IMR-90 (cell line): Measurements from ENCODE around the gene MAML1. TPM values are rescaled to one million over a fixed set of nuclear protein-coding genes. Genes with fewer than 3 reads are reported as not detected.
A peak's percentile ranks its signal among the peaks of the same experiment; 100 is the strongest.

Experiments
- ATAC-seq: fragments of 200-7000 bp; cut with Tn5 transposase; 2 replicates; pipeline ENCODE4 v1.9.1; 2020; ENCODE audit warnings: low read depth, mild to moderate bottlenecking, moderate library complexity
- BruUV-seq: library from RNA; stranded (reverse); fragments of 400-500 nt; replicated peaks from 2 replicates; lab custom pipeline; 2021; lab: Mats Ljungman, UMichigan
- CTCF ChIA-PET: fragments of 300-600 bp; formaldehyde crosslinking; extraction: SDS; loops from one replicate; lab custom pipeline; 2021; ENCODE audit warnings: antibody characterized with exemption; lab: Yijun Ruan, JAX
- POLR2A ChIA-PET: fragments of 300-600 bp; sonication (Branson Sonifier 250); formaldehyde crosslinking; loops from one replicate; lab custom pipeline; 2022; ENCODE audit warnings: antibody characterized with exemption; ENCODE audit not compliant: unreplicated experiment; lab: Charles Lee
- DNase-seq: peaks from one replicate; pipeline ENCODE4 v3.0.0; 2013
- H2AFZ ChIP-seq: replicated peaks from 2 replicates; pipeline ENCODE3; 2013; ENCODE audit warnings: low read length, mild to moderate bottlenecking; ENCODE audit not compliant: poor library complexity
- H2AK5ac ChIP-seq: 2 replicates; pipeline ENCODE4 v1.6.1; 2013; ENCODE audit warnings: low read depth, low read length, inconsistent platforms
- H2AK9ac ChIP-seq: replicated peaks from 2 replicates; pipeline ENCODE3; 2013; ENCODE audit warnings: mild to moderate bottlenecking, low read depth, low read length, moderate library complexity; ENCODE audit not compliant: poor library complexity
- H2BK120ac ChIP-seq: 2 replicates; pipeline ENCODE4 v1.6.1; 2013; ENCODE audit warnings: low read depth, low read length, inconsistent platforms
- H2BK15ac ChIP-seq: 3 replicates; pipeline ENCODE4 v1.6.1; 2013; ENCODE audit warnings: low read depth, low read length, inconsistent platforms
- H2BK20ac ChIP-seq: 2 replicates; pipeline ENCODE4 v1.6.1; 2013; ENCODE audit warnings: low read depth, mild to moderate bottlenecking, inconsistent platforms, low read length, moderate library complexity
- H2BK5ac ChIP-seq: 2 replicates; pipeline ENCODE4 v1.6.1; 2013; ENCODE audit warnings: mild to moderate bottlenecking, low read depth, low read length, inconsistent platforms; ENCODE audit not compliant: poor library complexity, severe bottlenecking
- H3K14ac ChIP-seq: replicated peaks from 2 replicates; pipeline ENCODE4 v1.6.1; 2013; ENCODE audit warnings: low read depth, low read length, inconsistent platforms
- H3K18ac ChIP-seq: 2 replicates; pipeline ENCODE4 v1.6.1; 2013; ENCODE audit warnings: low read depth, low read length, control low read depth
- H3K23ac ChIP-seq: 2 replicates; pipeline ENCODE4 v1.6.1; 2013; ENCODE audit warnings: low read depth, low read length, inconsistent platforms
- H3K27ac ChIP-seq: 2 replicates; pipeline ENCODE4 v1.5.1; 2013; ENCODE audit warnings: mild to moderate bottlenecking, control low read depth, low read length; ENCODE audit not compliant: insufficient read depth
- H3K27me3 ChIP-seq: 2 replicates; pipeline ENCODE4 v1.6.1; 2013; ENCODE audit warnings: low read length; ENCODE audit not compliant: control insufficient read depth, insufficient read depth
- H3K36me3 ChIP-seq: 2 replicates; pipeline ENCODE4 v1.6.1; 2013; ENCODE audit warnings: low read length, mixed read lengths; ENCODE audit not compliant: control insufficient read depth, insufficient read depth
- H3K4ac ChIP-seq: 2 replicates; pipeline ENCODE4 v1.6.1; 2013; ENCODE audit warnings: low read depth, low read length, inconsistent platforms
- H3K4me1 ChIP-seq: 2 replicates; pipeline ENCODE4 v1.6.1; 2013; ENCODE audit warnings: low read length, mixed read lengths; ENCODE audit not compliant: control insufficient read depth, insufficient read depth
- H3K4me2 ChIP-seq: 2 replicates; pipeline ENCODE4 v1.6.1; 2013; ENCODE audit warnings: low read depth, mild to moderate bottlenecking, control low read depth, low read length, moderate library complexity
- H3K4me3 ChIP-seq: 2 replicates; pipeline ENCODE4 v1.5.1; 2013; ENCODE audit warnings: low read depth, mild to moderate bottlenecking, control low read depth, low read length, moderate library complexity; ENCODE audit not compliant: insufficient read depth
- H3K56ac ChIP-seq: 2 replicates; pipeline ENCODE4 v1.6.1; 2013; ENCODE audit warnings: low read length, inconsistent platforms; ENCODE audit not compliant: insufficient read depth; ENCODE audit errors: extremely low read depth
- H3K79me1 ChIP-seq, 2 experiments: 2 replicates each; pipeline ENCODE4 v1.6.1; 2013; ENCODE audit warnings: low read length in 2 of 2, inconsistent platforms in 1 of 2, low read depth in 1 of 2
- H3K9ac ChIP-seq: 2 replicates; pipeline ENCODE4 v1.6.1; 2013; ENCODE audit warnings: low read depth, low read length, control low read depth
- H3K9me1 ChIP-seq: 2 replicates; pipeline ENCODE4 v1.6.1; 2013; ENCODE audit warnings: low read length, inconsistent platforms; ENCODE audit not compliant: insufficient read depth
- H3K9me3 ChIP-seq: 2 replicates; pipeline ENCODE4 v1.6.1; 2013; ENCODE audit warnings: low read length; ENCODE audit not compliant: control insufficient read depth, insufficient read depth
- H4K20me1 ChIP-seq: 2 replicates; pipeline ENCODE4 v1.6.1; 2013; ENCODE audit warnings: low read length, inconsistent platforms; ENCODE audit not compliant: insufficient read depth
- H4K5ac ChIP-seq: 2 replicates; pipeline ENCODE4 v1.6.1; 2013; ENCODE audit warnings: mild to moderate bottlenecking, low read depth, low read length, control low read depth
- H4K8ac ChIP-seq, 2 experiments: 2 replicates each; pipeline ENCODE4 v1.6.1; 2013; ENCODE audit warnings: low read depth in 2 of 2, low read length in 2 of 2, control low read depth in 1 of 2, inconsistent platforms in 1 of 2
- H4K91ac ChIP-seq: 2 replicates; pipeline ENCODE4 v1.6.1; 2013; ENCODE audit warnings: low read depth, low read length, inconsistent platforms; ENCODE audit not compliant: insufficient read depth
- BHLHE40 ChIP-seq: fragments of 150-350 bp; IDR thresholded peaks from 2 replicates; pipeline ENCODE4 v1.6.1; 2016; ENCODE audit warnings: mild to moderate bottlenecking, low read depth, low read length
- CEBPB ChIP-seq: IDR thresholded peaks from 2 replicates; pipeline ENCODE4 v1.6.1; 2012; ENCODE audit warnings: low read depth, low read length, improper control_type of control experiment
- CHD1 ChIP-seq: IDR thresholded peaks from 2 replicates; pipeline ENCODE4 v1.6.1; 2012; ENCODE audit warnings: low read depth, low read length, improper control_type of control experiment
- FOS ChIP-seq: fragments of 150-350 bp; IDR thresholded peaks from 2 replicates; pipeline ENCODE4 v1.6.1; 2016; ENCODE audit warnings: low read depth, low read length
- MXI1 ChIP-seq: IDR thresholded peaks from 2 replicates; pipeline ENCODE4 v1.6.1; 2012; ENCODE audit warnings: low read depth, mild to moderate bottlenecking, low read length, moderate library complexity, borderline replicate concordance
- NFE2L2 ChIP-seq: fragments of 150-350 bp; IDR thresholded peaks from 2 replicates; pipeline ENCODE4 v1.6.1; 2016; ENCODE audit warnings: low read depth, mild to moderate bottlenecking, low read length
- SMC3 ChIP-seq: fragments of 150-350 bp; IDR thresholded peaks from 2 replicates; pipeline ENCODE4 v1.6.1; 2016; ENCODE audit warnings: low read depth, mild to moderate bottlenecking, antibody characterized with exemption, low read length, moderate library complexity
- WGBS, 2 experiments: methylation state at CpG; one replicate each; pipeline versions ENCODE4 v1.1.5 to v1.1.7; 2013; ENCODE audit warnings: missing lambda C conversion rate in 2 of 2; ENCODE audit not compliant: insufficient read length in 1 of 2; ENCODE audit errors: extremely low coverage in 2 of 2; 5-methylcytosine and 5-hydroxymethylcytosine counted together
- dilution Hi-C: fragments of 300-500 bp; cut with HindIII; formaldehyde crosslinking; loops from one replicate; pipeline ENCODE4 v1.14.3; 2018; ENCODE audit warnings: low sequenced_read_pairs; ENCODE audit not compliant: unreplicated experiment
- in situ Hi-C: fragments of 300-500 bp; cut with MboI; formaldehyde crosslinking; loops from 3 replicates; pipeline ENCODE4 v1.14.3; 2019; ENCODE audit warnings: low sequenced_read_pairs, inconsistent platforms, mixed read lengths
- intact Hi-C: fragments of 100-400 bp; cut with micrococcal nuclease; formaldehyde crosslinking; loops from 2 replicates; pipeline ENCODE4 v1.10.0; 2022
- polyA plus RNA-seq, 3 experiments: library from polyadenylated mRNA; depleted of rRNA; stranded (reverse); fragments of >200 nt; gene quantifications; 2 replicates each; pipeline ENCODE4 v1.2.3, GENCODE V29; 2012; ENCODE audit warnings: low replicate concordance in 1 of 3
- total RNA-seq: library from RNA; depleted of rRNA; stranded (reverse); fragments of >200 nt; gene quantifications from 2 replicates; pipeline ENCODE4 v1.2.3, GENCODE V29; 2012
- TF ChIP-seq, protein P1 (sequence below): fragments of 150-350 bp; IDR thresholded peaks from 2 replicates; pipeline ENCODE4 v1.6.1; 2016; ENCODE audit warnings: low read depth, mild to moderate bottlenecking, low read length, moderate library complexity, borderline replicate concordance

The MAML1 gene
- total and polyA plus RNA-seq, 2 of the 4 experiments (the other 2 are of a cell fraction), result 4.7 to 10.2 TPM

GRCh38 chr5:179805070-179805528 is 72.5 kb downstream of the MAML1 start:
- Histone ChIP-seq H3K9me3 (no peaks in the 10 kb centered on the region), H3K4me1 (peaks cover 20% of the 10 kb centered on the region), H3K9ac (peak overlapping the region; percentile 84), H4K5ac (no peak overlapping the region), H3K27ac (peak overlapping the region; percentile 89), H2BK120ac (peak overlapping the region; percentile 48; the same call in 1 of the 2 replicates), H2AK5ac (peak overlapping the region; percentile 79), H2AK9ac (peak overlapping the region; percentile 91), H2BK15ac (no peak overlapping the region), H3K56ac (no peak overlapping the region), H3K4ac (peak overlapping the region; percentile 86), H3K23ac (peak overlapping the region; percentile 17), H2BK5ac (peak overlapping the region; percentile 31), H3K18ac (no peak overlapping the region), H3K4me2 (peak overlapping the region; percentile 85), H3K4me3 (peak overlapping the region; percentile 98), H4K91ac (peak overlapping the region; percentile 21; the same call in 1 of the 2 replicates), H3K27me3 (no peaks in the 10 kb centered on the region), H4K8ac (peak overlapping the region in 1 of 2 experiments; percentile 53; a peak in 1 of 4 replicates), H2AFZ (peak overlapping the region; percentile 88), H3K79me1 (peaks cover 26 to 57% of the 10 kb centered on the region in 2 experiments), H3K9me1 (0 out of 2 replicates have a peak, but pooled peaks cover 2% of the 10 kb centered on the region), H3K36me3 (peaks cover 19% of the 10 kb centered on the region), H2BK20ac (no peak overlapping the region), H4K20me1 (peaks cover 45% of the 10 kb centered on the region), H3K14ac (peak overlapping the region; percentile 78)
- POLR2A ChIA-PET, result no interaction called here
- dilution Hi-C loops, result no loop called here
- CTCF ChIA-PET, result no interaction called here
- DNase-seq (no peak), ATAC-seq (peak; percentile 0; the same call in 1 of the 2 replicates)
- BruUV-seq, result no TSS peak
- intact Hi-C loops, result loop anchor here (5.0 kb wide), 1 partner anchor 52 kb away; the partner anchor contains the start of gene MRNIP
- no CpG with 5 or more reads among the region's 9 CpGs for whole genome bisulfite sequencing, 2 experiments
- no peak for TF ChIP-seq BHLHE40
- no peak for TF ChIP-seq CEBPB
- no peak for TF ChIP-seq SMC3
- TF ChIP-seq NFE2L2, result no peak
- no peak for TF ChIP-seq FOS
- 0 out of 2 replicates have a peak, but pooled peaks have one; percentile 13 for TF ChIP-seq MXI1
- TF ChIP-seq CHD1, result no peak
- TF ChIP-seq, protein P1, sequence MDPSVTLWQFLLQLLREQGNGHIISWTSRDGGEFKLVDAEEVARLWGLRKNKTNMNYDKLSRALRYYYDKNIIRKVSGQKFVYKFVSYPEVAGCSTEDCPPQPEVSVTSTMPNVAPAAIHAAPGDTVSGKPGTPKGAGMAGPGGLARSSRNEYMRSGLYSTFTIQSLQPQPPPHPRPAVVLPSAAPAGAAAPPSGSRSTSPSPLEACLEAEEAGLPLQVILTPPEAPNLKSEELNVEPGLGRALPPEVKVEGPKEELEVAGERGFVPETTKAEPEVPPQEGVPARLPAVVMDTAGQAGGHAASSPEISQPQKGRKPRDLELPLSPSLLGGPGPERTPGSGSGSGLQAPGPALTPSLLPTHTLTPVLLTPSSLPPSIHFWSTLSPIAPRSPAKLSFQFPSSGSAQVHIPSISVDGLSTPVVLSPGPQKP, result no peak
- in situ Hi-C loops, result no loop called here
